Measurements from ENCODE around the gene ZNF597.
"Not testable (repeated sequence)": the region's sequence is repeated elsewhere in the genome, so short reads cannot be mapped to it uniquely, and the experiment has no call there.

Gene ZNF597

DNA sequence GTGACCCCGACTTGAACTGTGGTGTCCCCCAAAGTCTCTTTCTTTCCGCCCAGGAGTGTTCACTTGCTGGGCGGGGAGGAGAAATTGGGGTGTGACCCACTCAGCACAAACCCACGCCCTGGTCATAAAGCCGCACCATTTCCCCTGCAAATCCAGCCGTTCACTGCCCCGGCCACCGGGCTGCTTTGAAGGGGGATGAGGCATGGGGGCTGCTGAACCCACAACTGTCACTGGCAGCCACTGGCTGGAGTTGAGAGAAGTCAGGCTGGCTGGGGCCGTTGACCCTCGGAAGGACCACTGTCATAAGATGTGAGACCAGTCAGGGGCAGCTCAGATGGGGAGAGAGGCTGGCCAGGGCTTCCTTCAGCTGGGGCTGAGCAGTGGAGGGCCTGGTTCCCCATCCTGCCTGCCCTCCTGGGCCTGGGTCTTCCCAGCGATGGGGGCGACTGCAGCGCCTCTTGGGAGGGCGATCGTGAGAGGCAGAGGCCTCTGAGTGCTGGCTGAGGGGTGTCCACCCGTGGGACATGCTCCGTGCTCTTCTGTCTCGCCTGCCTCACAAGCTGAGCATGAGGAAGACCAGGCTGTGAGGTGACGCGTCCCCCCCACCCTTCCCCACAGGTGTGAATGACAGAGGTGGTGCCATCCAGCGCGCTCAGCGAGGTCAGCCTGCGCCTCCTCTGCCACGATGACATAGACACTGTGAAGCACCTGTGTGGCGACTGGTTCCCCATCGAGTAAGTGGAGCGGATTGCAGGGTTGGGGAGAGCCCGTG, 32.5 kb upstream of the ZNF597 start:
- TF ChIP-seq, protein P1, sequence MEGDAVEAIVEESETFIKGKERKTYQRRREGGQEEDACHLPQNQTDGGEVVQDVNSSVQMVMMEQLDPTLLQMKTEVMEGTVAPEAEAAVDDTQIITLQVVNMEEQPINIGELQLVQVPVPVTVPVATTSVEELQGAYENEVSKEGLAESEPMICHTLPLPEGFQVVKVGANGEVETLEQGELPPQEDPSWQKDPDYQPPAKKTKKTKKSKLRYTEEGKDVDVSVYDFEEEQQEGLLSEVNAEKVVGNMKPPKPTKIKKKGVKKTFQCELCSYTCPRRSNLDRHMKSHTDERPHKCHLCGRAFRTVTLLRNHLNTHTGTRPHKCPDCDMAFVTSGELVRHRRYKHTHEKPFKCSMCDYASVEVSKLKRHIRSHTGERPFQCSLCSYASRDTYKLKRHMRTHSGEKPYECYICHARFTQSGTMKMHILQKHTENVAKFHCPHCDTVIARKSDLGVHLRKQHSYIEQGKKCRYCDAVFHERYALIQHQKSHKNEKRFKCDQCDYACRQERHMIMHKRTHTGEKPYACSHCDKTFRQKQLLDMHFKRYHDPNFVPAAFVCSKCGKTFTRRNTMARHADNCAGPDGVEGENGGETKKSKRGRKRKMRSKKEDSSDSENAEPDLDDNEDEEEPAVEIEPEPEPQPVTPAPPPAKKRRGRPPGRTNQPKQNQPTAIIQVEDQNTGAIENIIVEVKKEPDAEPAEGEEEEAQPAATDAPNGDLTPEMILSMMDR (IDR thresholded peaks at IDR 0.05), result no peak
- Mint-ChIP-seq H3K27ac (peak overlapping the region; percentile 64), H3K4me3 (no peak overlapping the region), H3K4me1 (peaks cover 16% of the 10 kb centered on the region), H3K9me3 (no peaks in the 10 kb centered on the region), H3K27me3 (ENCODE audit: low read depth, poor library complexity) (peaks cover 2% of the 10 kb centered on the region), H3K36me3 (ENCODE audit: low read depth) (peaks cover 25% of the 10 kb centered on the region)
- DNase-seq, result no peak

DNA sequence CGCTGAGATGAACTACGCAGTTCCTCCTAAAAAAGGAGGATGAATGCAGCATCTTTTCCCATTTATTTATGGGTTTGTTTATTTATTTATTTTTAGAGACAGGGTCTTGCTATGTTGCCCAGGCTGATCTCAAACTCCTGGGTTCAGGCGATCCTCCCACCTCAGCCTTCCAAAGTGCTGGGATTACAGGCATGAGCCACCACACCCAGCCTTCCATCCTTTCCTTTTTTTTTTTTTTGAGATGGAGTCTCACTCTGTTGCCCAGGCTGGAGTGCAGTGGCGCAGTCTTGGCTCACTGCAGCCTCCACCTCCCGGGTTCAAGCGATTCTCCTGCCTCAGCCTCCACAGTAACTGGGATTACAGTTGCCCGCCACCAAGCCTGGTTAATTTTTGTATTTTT, 31.6 kb upstream of the ZNF597 start:
- not testable (repeated sequence) for DNase-seq; H3K27me3 Mint-ChIP-seq (ENCODE audit: low read depth, poor library complexity); H3K27ac Mint-ChIP-seq; H3K4me3 Mint-ChIP-seq; H3K9me3 Mint-ChIP-seq
- H3K4me1 Mint-ChIP-seq, result peaks cover 15% of the 10 kb centered on the region
- peaks cover 21% of the 10 kb centered on the region for H3K36me3 Mint-ChIP-seq (ENCODE audit: low read depth)

DNA sequence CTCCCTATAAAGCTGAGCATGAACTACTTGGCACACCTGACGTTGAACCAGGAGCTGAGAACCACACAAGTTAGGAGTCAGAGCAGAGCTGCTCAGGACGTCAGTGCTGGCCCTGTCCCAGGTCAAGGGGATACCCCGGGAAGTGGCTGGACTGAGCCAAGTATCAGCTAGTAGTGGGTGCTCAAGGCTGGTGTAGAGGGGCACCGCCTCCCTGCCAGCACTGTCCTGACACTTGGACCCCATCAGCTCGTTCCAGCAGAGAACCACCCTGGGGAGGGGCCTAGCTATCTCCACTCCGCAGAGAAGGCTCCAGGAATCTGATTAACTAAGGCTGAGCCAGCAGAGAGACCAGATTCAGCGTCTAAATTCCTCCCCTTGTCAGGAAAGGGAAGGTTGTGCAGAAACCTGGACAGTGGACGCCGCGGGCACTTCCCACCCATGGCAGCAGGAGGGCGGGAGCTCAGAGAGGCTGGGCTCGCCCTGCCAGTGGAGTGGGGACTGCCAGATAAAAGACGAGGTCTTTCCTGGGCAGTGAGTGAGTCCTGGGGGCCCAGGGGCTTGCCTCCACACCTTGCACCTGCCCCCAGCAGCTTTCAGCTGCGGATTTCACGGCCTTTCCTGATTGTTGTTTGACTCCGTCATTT, 31.0 kb upstream of the ZNF597 start:
- peaks cover 15% of the 10 kb centered on the region for H3K36me3 Mint-ChIP-seq (ENCODE audit: low read depth)
- H3K4me3 Mint-ChIP-seq, result no peak overlapping the region
- H3K9me3 Mint-ChIP-seq, result no peaks in the 10 kb centered on the region
- no peak overlapping the region for H3K27ac Mint-ChIP-seq
- peaks cover 2% of the 10 kb centered on the region for H3K27me3 Mint-ChIP-seq (ENCODE audit: low read depth, poor library complexity)
- no peak for DNase-seq
- TF ChIP-seq, protein P1 (IDR thresholded peaks at IDR 0.05), result no peak
- H3K4me1 Mint-ChIP-seq, result peaks cover 15% of the 10 kb centered on the region

DNA sequence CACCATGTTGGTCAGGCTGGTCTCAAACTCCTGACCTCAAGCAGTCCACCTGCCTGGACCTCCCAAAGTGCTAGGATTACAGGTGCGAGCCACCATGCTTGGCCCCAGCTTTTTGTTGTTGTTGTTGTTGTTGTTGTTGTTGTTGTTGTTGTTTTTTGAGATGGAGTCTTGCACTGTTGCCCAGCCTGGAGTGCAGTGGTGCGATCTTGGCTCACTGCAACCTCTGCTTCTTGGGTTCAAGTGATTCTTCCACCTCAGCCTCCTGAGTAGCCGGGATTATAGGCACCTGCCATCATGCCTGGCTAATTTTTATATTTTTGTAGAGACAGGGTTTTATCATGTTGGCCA, 30.3 kb upstream of the ZNF597 start:
- H3K9me3 Mint-ChIP-seq; DNase-seq; H3K4me3 Mint-ChIP-seq; H3K27me3 Mint-ChIP-seq (ENCODE audit: low read depth, poor library complexity): not testable (repeated sequence)
- Mint-ChIP-seq H3K36me3 (ENCODE audit: low read depth) (peaks cover 14% of the 10 kb centered on the region), H3K4me1 (peaks cover 19% of the 10 kb centered on the region), H3K27ac (peak overlapping the region; percentile 75)

DNA sequence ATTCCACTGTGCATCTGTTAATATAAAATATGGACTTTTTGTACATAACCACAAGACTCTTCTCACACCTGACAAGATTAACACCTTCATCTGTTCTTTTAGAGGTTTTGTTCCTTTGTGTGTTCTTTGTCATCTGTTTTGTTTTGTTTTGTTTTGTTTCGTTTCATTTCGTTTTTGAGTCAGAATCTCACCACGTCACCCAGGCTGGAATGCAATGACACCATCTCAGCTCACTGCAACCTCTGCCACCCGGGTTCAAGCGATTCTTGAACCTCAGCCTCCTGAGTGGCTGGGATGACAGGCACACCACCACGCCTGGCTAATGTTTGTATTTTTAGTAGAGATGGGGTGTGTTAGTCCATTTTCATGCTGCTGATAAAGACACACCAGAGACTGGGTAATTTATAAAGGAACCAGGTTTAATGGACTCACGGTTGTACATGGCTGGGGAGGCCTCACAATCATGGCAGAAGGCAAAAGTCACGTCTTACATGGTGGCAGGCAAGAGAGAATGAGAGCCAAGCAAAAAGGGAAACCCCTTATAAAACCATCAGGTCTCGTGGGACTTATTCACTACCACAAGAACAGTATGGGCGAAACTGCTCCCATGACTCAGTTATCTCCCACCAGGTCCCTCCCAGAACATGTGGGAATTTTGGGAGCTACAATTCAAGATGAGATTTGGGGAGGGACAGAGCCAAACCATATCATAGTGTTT, 29.7 kb upstream of the ZNF597 start:
- H3K9me3 Mint-ChIP-seq, result no peaks in the 10 kb centered on the region
- H3K4me3 Mint-ChIP-seq, result no peak overlapping the region
- TF ChIP-seq, protein P1 (IDR thresholded peaks at IDR 0.05), result no peak
- no peak for DNase-seq
- H3K36me3 Mint-ChIP-seq (ENCODE audit: low read depth), result peaks cover 14% of the 10 kb centered on the region
- peak overlapping the region; percentile 75 for H3K27ac Mint-ChIP-seq
- peaks cover 19% of the 10 kb centered on the region for H3K4me1 Mint-ChIP-seq
- H3K27me3 Mint-ChIP-seq (ENCODE audit: low read depth, poor library complexity), result peaks cover 2% of the 10 kb centered on the region

DNA sequence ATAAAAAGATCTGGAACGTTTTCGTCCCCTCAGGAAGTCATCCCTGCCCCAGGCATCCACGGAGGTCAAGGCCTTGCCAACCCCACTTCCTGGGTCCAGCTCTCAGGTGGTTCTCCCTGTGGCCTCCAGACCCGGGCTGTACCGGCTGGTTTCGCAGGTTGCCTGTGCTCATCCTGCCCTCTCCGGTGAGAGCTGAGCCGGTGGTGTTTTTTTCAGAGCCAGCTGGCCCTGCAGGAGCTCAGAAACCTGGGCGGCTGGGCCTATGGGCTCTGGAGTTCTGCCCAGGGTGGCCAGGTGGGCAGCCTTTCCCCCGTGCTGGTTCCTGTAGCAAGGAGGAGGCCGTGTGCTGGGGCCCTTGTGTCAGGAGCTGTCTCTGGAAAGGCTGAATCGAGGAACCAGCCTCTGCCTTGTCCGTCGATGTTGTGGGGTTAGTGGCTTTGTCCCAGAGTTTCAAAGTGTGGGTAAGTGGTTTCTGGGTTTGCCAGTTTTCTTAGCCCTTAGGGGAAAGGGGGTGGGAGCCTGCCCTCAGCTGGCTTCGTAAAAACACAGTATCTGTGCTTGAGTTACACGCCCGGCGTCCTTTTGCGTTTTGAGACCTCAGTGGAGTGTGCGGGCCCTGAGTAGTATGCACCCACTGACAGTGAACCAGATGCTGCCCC, 28.3 kb upstream of the ZNF597 start:
- no peak overlapping the region for H3K4me3 Mint-ChIP-seq
- TF ChIP-seq, protein P1 (IDR thresholded peaks at IDR 0.05), result no peak
- no peak for DNase-seq
- no peak overlapping the region for H3K27ac Mint-ChIP-seq
- H3K27me3 Mint-ChIP-seq (ENCODE audit: low read depth, poor library complexity), result peaks cover 2% of the 10 kb centered on the region
- H3K4me1 Mint-ChIP-seq, result peaks cover 33% of the 10 kb centered on the region
- no peaks in the 10 kb centered on the region for H3K9me3 Mint-ChIP-seq
- H3K36me3 Mint-ChIP-seq (ENCODE audit: low read depth), result peaks cover 26% of the 10 kb centered on the region

Data from nephron progenitor cell (in vitro differentiated cells).